Subcutaneous abdominal adipose tissue (tissue), 5 donors: ENCODE measurements around the gene GPR146.

Source experiments
- H3K27ac ChIP-seq: one replicate; pipeline ENCODE4 v1.7.0; 2013; ENCODE audit warnings: low read depth, mild to moderate bottlenecking, inconsistent platforms, low read length, moderate library complexity
- H3K27me3 ChIP-seq, 5 donors: one replicate each; pipeline ENCODE4 v1.7.0; 2013; ENCODE audit warnings: low read length in 5 of 5, inconsistent platforms in 1 of 5; ENCODE audit not compliant: control insufficient read depth in 5 of 5, insufficient read depth in 4 of 5
- H3K36me3 ChIP-seq, 5 donors: one replicate each; pipeline ENCODE4 v1.7.0; 2013; ENCODE audit warnings: low read length in 5 of 5; ENCODE audit not compliant: control insufficient read depth in 5 of 5, insufficient read depth in 5 of 5
- H3K4me1 ChIP-seq, 5 donors: one replicate each; pipeline ENCODE4 v1.7.0; 2013; ENCODE audit warnings: low read length in 5 of 5, mild to moderate bottlenecking in 3 of 5, moderate library complexity in 1 of 5; ENCODE audit not compliant: control insufficient read depth in 5 of 5, insufficient read depth in 5 of 5
- H3K4me3 ChIP-seq, 5 donors: one replicate each; pipeline ENCODE4 v1.7.0; 2013; ENCODE audit warnings: low read length in 5 of 5, low read depth in 1 of 5
- H3K9ac ChIP-seq, 5 donors: one replicate each; pipeline ENCODE4 v1.7.0; 2013; ENCODE audit warnings: low read length in 5 of 5, mild to moderate bottlenecking in 4 of 5, moderate library complexity in 3 of 5
- H3K9me3 ChIP-seq, 5 donors: one replicate each; pipeline ENCODE4 v1.7.0; 2013; ENCODE audit warnings: low read length in 5 of 5; ENCODE audit not compliant: control insufficient read depth in 5 of 5
- donor health status: healthy.
- donor health status: healthy.
- donor health status: healthy.
- donor health status: healthy.
- donor health status: healthy.

The GPR146 gene, protein sequence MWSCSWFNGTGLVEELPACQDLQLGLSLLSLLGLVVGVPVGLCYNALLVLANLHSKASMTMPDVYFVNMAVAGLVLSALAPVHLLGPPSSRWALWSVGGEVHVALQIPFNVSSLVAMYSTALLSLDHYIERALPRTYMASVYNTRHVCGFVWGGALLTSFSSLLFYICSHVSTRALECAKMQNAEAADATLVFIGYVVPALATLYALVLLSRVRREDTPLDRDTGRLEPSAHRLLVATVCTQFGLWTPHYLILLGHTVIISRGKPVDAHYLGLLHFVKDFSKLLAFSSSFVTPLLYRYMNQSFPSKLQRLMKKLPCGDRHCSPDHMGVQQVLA

DNA sequence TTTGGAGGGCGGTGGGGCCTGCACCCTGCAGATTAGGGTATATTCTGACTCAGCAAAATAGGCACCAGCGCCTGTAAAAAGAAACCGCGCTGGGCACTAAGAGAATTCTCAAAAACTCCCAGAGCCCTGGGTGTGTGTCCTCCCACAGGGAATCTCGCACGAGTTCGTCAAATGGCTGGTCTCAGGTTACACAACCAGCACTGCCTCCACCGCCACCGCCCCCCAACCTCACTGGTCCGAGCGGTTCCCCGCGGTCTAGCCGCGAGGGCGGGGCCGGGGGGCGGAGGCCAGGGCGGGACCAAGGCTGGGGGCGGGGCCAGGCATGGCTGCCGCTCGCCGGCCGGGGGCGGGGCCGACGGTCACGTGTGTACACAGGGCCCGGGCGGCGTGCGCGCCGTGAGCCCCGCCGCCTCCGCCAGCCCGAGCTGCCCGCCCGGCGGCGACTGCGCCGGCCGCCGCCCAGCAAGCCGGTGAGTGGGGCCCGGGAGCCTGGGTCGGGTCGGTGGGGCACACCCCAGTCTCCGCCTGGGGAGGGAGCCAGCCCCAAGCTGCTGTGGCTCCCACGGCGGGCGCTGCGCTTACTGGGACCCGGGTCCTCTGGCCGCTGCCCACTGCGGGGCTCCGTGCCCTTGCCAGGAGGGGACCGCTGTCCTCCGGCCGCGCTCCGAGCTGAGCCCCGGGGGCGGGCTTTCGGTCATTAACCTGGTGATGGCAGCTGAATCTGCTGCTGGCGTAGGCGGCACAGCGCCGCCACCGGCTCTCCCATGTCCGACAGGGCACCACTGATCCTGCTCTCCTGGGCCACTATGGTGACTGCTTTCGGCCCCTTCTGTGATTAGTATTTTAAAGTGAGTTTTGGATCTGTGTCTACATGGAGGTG, at the start of gene GPR146:
Gene GPR146 (plus strand): TSS at position 358 of the 880 bp plus-strand sequence. CDS start 12,970 bp downstream, outside the sequence.
- peak within 1 kb of the TSS; percentile 88 for H3K27ac ChIP-seq
- H3K4me3 ChIP-seq: peak within 1 kb of the TSS; percentile 73 to 76 (median 75)
- no peaks in the 10 kb centered on the region for H3K9me3 ChIP-seq
- H3K27me3 ChIP-seq: no peaks in the 10 kb centered on the region
- peak within 1 kb of the TSS; percentile 9 to 75 (median 74) for H3K9ac ChIP-seq
- no peaks in the 10 kb centered on the region for H3K36me3 ChIP-seq
- peaks cover 15 to 85% (median 79%) of the 10 kb centered on the region in 5 donors for H3K4me1 ChIP-seq

DNA sequence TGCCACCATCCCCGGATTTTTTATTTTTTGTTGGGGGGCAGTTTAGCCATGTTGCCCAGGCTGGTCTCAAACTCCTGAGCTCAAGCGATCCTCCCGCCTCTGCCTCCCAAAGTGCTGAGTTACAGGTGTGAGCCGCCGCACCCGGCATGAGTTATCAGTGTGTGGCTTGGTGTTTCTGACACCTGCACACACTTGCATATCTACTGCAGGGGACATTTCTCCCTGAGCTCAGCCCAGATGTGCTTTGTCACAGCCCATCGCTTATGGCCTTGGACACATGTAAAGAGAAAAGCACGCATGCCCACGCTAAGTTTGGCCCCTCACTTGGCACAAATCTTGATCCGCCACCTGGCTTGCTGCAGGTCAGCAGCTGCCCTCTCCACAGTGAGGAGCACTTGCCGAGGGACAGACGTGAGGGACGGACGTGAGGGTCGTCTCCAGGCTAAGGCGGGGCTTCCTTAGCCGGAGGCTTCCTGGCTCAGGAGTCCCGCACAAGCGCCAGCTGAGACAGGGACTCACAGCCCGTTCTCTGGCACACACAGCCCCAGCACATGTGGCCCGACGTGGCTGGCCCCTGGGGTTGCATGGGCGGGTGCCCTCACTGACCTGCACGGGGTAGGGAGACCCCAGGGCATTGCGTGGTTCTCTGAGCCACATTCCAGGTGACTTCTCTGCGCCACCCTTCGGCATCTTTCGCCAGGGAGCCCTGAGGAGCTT, 49.6 kb upstream of the GPR146 start:
- H3K9me3 ChIP-seq: no peaks in the 10 kb centered on the region
- H3K36me3 ChIP-seq: peaks cover 0 to 31% (median 10%) of the 10 kb centered on the region in 5 donors
- H3K27ac ChIP-seq: no peak overlapping the region
- no peak overlapping the region for H3K9ac ChIP-seq
- H3K4me3 ChIP-seq: no peak overlapping the region
- peaks cover 9 to 20% (median 15%) of the 10 kb centered on the region in 5 donors for H3K27me3 ChIP-seq
- H3K4me1 ChIP-seq: peaks cover 0 to 13% (median 6%) of the 10 kb centered on the region in 5 donors

DNA sequence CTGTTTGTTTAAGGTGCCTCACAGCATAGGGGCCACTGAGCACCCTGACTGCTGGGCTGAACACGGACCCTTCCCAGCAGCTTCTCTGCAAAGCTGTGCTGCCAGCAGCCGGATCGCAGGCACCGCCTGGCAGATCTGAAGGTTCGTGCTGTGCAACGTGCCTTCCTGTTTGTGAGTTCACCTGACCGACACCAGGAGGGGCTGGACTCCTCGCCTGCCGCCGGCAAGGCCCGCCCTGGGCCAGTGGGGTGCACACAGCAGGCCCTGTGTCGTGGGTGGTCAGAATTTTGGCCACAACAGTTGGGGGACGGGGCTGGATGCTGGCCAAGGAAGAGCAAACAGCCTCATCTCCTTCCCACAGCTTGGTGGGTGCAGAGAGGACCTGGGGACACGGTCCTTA, 48.8 kb upstream of the GPR146 start:
- no peak overlapping the region for H3K27ac ChIP-seq
- no peak overlapping the region for H3K9ac ChIP-seq
- peaks cover 0 to 13% (median 6%) of the 10 kb centered on the region in 5 donors for H3K4me1 ChIP-seq
- peaks cover 0 to 34% (median 13%) of the 10 kb centered on the region in 5 donors for H3K36me3 ChIP-seq
- H3K4me3 ChIP-seq: no peak overlapping the region
- H3K9me3 ChIP-seq: no peaks in the 10 kb centered on the region
- peaks cover 6 to 16% (median 15%) of the 10 kb centered on the region in 5 donors for H3K27me3 ChIP-seq

DNA sequence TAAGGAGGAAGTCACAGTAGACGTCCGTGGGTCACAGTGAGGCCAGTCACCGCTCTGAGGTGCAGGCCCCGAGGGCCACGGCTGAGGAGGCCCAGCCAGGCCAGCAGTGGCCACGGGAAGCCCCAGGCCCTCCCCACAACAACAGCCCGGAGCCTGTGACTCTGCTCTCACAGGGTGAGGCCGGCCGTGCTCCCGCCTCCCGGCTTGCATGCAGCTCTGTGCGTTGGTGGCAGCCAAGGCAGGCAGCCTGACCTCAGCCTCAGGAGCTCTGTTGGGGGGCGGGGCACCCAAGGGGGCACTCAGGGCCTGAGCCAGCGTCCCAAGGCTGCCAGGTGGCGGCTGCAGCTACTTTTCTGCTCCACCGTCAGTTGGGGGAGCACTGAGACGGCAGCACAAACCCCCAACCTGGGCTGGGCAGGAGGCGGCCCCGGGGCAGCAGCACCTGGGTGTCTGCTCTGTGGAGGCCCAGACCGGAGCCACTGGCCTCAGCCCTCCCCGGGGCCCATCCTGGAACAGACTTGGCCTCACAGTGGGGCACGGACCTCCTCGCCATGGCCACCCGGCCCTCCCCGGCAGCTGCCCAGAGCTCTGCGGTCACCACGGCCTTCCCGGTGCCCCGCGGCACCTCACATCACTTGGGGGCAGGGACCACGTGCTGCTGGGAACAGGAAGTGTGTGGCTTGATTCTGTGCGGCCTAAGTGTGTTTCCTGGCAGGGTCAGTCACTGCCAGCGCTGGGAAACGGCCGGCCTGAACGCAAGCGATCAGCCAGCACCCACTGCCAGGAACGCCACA, 48.1 kb upstream of the GPR146 start:
- Histone ChIP-seq H3K36me3 (peaks cover 0 to 34% (median 13%) of the 10 kb centered on the region in 5 donors), H3K27ac (no peak overlapping the region), H3K4me1 (peaks cover 0 to 13% (median 6%) of the 10 kb centered on the region in 5 donors)

DNA sequence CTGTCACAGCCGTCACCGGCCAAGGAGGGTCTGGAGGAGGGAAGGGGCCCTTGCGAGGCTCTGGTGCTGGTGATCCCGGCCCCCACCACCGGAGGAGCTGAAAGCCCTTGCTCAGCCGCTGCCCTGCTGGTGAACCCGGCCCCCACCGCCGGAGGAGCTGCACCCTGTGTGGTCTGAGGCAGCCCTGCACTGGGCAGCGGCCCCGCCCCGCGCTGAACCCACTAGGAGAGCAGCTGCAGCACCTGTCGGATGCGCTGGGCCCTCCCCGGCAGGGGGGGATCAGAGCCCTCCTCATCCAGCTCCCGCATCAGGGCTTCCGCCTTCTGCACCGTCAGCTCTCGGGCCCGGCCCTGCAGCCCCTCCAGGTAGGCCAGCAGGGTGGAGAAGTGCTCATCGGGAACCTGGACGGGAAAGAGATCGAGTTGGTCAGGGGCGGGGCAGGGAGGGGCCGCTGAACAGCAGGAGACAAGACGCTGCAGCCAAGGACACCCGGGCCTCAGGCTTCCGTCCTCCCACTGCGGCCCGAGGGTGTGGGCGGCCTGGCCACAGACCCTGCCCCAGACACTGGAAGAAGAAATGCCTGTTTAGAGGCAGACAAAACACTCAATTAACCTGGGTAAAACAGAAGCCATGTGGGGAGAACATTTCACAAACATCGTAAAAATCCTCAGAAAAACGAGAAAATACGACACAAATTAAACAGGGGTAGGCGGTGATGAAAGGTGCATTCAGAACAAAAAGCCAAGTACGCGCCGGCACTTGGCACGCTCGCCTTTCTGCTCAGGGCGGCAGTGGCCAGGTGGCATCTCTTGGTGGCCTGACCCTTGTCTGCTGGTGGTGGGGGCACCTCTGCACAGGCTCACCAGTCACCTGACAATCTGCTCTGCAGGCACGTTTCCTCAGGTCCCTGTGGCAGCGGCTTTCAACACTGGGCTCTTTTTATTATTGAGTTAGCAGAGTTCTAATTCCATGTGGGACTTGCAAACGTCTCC, 46.6 kb upstream of the GPR146 start:
- Histone ChIP-seq H3K4me3 (no peak overlapping the region), H3K4me1 (peaks cover 0 to 13% (median 6%) of the 10 kb centered on the region in 5 donors), H3K27ac (no peak overlapping the region), H3K36me3 (peaks cover 0 to 34% (median 13%) of the 10 kb centered on the region in 5 donors), H3K27me3 (peaks cover 0 to 2% (median 0%) of the 10 kb centered on the region in 5 donors), H3K9me3 (no peaks in the 10 kb centered on the region), H3K9ac (no peak overlapping the region)

More for the DNA sequence above, 48.1 kb upstream of the GPR146 start:
- Histone ChIP-seq H3K9me3 (no peaks in the 10 kb centered on the region), H3K4me3 (no peak overlapping the region), H3K27me3 (peaks cover 6 to 13% (median 12%) of the 10 kb centered on the region in 5 donors), H3K9ac (no peak overlapping the region)

DNA sequence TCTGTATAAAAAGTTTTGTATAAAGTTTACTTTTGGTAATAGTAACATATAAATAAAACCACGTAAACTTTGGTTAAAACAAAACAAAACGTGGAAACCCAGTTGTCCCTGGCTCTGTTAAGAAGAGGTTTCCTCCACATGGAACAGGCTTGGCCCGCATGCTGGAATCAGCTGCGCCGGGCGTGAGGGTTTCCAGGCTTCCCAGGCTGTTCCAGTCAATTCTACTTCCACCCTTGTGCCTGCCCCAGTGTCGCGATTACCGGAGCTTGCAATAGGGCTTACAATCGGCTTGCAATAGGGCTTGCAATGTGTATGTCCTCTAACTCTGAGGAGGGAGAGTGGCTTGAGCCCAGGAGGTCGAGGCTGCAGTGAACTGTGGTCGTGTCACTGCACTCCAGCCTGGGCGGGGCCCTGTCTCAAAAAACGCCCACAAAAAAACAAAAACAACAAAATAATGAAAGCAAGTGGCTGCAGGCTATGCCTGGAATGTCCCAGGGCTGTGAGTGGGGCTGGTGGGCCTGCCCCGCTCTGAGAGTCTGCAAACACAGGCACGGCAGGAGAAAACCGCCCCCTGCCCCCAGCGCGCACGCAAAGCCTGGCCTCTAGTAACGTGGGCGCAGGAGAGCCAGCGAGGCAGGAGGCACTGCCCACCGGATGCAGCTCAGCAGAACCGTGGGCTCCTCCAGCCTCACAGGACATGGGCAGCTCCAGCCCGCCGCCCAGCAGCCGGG, 45.0 kb upstream of the GPR146 start:
- Histone ChIP-seq H3K36me3 (peaks cover 0 to 39% (median 18%) of the 10 kb centered on the region in 5 donors), H3K27ac (no peak overlapping the region), H3K9me3 (no peaks in the 10 kb centered on the region), H3K9ac (no peak overlapping the region), H3K27me3 (no peaks in the 10 kb centered on the region), H3K4me3 (no peak overlapping the region), H3K4me1 (peaks cover 0 to 5% (median 0%) of the 10 kb centered on the region in 5 donors)

DNA sequence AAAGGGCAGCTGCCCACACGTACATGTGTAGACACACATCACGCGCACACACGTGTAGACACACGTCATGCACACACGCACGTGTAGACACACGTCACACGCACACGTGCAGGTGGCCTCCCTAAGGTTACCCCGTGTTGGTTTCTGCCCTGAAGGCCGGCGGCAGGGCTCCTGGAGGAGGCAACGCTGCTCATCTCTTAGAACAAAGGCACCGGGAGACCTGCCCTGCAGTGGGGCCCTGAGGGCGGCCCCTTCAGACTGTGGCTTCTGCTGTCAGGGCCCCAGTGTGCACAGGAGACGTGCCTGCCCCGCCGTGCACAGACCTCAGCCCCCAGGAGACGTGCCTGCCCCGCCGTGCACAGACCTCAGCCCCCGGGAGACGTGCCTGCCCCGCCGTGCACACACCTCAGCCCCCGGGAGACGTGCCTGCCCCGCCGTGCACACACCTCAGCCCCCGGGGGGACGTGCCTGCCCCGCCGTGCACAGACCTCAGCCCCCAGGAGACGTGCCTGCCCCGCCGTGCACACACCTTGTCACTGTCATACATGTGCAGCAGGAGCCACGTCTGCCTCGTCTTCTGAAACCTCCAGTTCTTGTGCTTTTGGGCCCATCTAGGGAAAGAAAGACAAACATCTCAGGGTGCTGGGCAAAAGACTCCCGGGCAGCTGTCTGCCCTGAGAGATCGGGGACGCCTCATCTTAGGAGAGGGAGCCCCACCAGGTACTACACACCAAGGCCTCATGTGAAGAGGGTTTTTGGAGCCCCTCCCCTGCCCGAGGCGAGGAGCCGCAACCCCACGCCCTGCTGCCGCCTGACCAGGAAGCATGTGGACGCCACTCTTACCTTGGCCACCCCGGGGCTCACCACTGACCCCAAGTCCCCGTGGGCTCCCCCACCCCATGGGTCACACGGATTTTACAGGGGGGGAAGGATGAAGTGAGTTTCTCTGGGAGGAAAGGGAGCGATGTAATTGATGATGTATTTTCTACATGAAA, 44.1 kb upstream of the GPR146 start:
- Histone ChIP-seq H3K9me3 (no peaks in the 10 kb centered on the region), H3K4me1 (peaks cover 0 to 5% (median 0%) of the 10 kb centered on the region in 5 donors), H3K9ac (no peak overlapping the region), H3K4me3 (no peak overlapping the region), H3K27me3 (no peaks in the 10 kb centered on the region), H3K27ac (no peak overlapping the region), H3K36me3 (peaks cover 0 to 39% (median 18%) of the 10 kb centered on the region in 5 donors)
